HepG2 (cell line): ENCODE data around the gene TMEM121. TPM values are rescaled to one million over a fixed set of nuclear protein-coding genes. Genes with fewer than 3 reads are reported as not detected.
A peak's percentile ranks its signal among the peaks of the same experiment; 100 is the strongest.

Experiments used
- EP300 ChIP-seq, 3 experiments: sonication (generic) in 1 of 3; formaldehyde crosslinking in 1 of 3; IDR thresholded peaks; 2 replicates each; pipeline versions ENCODE4 v1.5.1 to v1.6.1; 2011 to 2020; ENCODE audit warnings: low read depth in 2 of 3, low read length in 2 of 3, borderline replicate concordance in 1 of 3, improper control_type of control experiment in 1 of 3, mild to moderate bottlenecking in 1 of 3, missing genetic modification reagents in 1 of 3, moderate library complexity in 1 of 3
- ERF ChIP-seq: IDR thresholded peaks from 2 replicates; pipeline ENCODE4 v1.6.1; 2018; ENCODE audit warnings: missing biosample characterization, missing genetic modification reagents
- KAT7 ChIP-seq: IDR thresholded peaks from 2 replicates; pipeline ENCODE4 v1.6.1; 2018; ENCODE audit warnings: borderline replicate concordance, missing compliant biosample characterization
- KAT8 ChIP-seq: IDR thresholded peaks from 2 replicates; pipeline ENCODE4 v1.6.1; 2016; ENCODE audit warnings: missing genetic modification reagents, missing compliant biosample characterization
- KMT2A ChIP-seq: sonication (generic); formaldehyde crosslinking; IDR thresholded peaks from 2 replicates; pipeline ENCODE4 v1.4.0; 2020; ENCODE audit warnings: missing genetic modification reagents
- MAZ ChIP-seq, 2 experiments: sonication (generic) in 1 of 2; formaldehyde crosslinking in 1 of 2; IDR thresholded peaks; 2 replicates each; pipeline versions ENCODE4 v1.5.0 to v1.6.1; 2012 to 2020; ENCODE audit warnings: low read depth in 2 of 2, mild to moderate bottlenecking in 2 of 2, borderline replicate concordance in 1 of 2, improper control_type of control experiment in 1 of 2, low read length in 1 of 2, missing genetic modification reagents in 1 of 2, moderate library complexity in 1 of 2
- MBD4 ChIP-seq: IDR thresholded peaks from 2 replicates; pipeline ENCODE4 v1.6.1; 2012; ENCODE audit warnings: low read length, inconsistent platforms, borderline replicate concordance
- NFIC ChIP-seq: IDR thresholded peaks from 2 replicates; pipeline ENCODE4 v1.6.1; 2012; ENCODE audit warnings: mild to moderate bottlenecking, low read length, inconsistent platforms
- NRL ChIP-seq: sonication (generic); formaldehyde crosslinking; IDR thresholded peaks from 2 replicates; pipeline ENCODE4 v1.5.0; 2020; ENCODE audit warnings: missing genetic modification reagents, mild to moderate bottlenecking, moderate library complexity, borderline replicate concordance
- PCBP2 ChIP-seq: fragments of 200-400 bp; formaldehyde crosslinking; optimal IDR thresholded peaks from 2 replicates; pipeline ENCODE3; 2018; ENCODE audit warnings: low read length, low read depth; ENCODE audit not compliant: poor library complexity, severe bottlenecking
- SMYD3 ChIP-seq: sonication (generic); formaldehyde crosslinking; IDR thresholded peaks from 2 replicates; pipeline ENCODE4 v1.8.1; 2023; ENCODE audit warnings: mild to moderate bottlenecking, missing genetic modification reagents
- U2AF1 ChIP-seq: fragments of 200-400 bp; formaldehyde crosslinking; optimal IDR thresholded peaks from 2 replicates; pipeline ENCODE3; 2017; ENCODE audit warnings: mild to moderate bottlenecking, low read depth, low read length
- ZFX ChIP-seq: sonication (generic); formaldehyde crosslinking; IDR thresholded peaks from 2 replicates; pipeline ENCODE4 v1.4.0; 2020; ENCODE audit warnings: mild to moderate bottlenecking, low read depth, missing genetic modification reagents, moderate library complexity
- ZNF12 ChIP-seq: sonication (generic); formaldehyde crosslinking; IDR thresholded peaks from 2 replicates; pipeline ENCODE4 v1.5.0; 2020; ENCODE audit warnings: missing genetic modification reagents
- ZNF121 ChIP-seq: sonication (generic); formaldehyde crosslinking; IDR thresholded peaks from 2 replicates; pipeline ENCODE4 v1.5.0; 2020; ENCODE audit warnings: mild to moderate bottlenecking, missing genetic modification reagents
- ZNF207 ChIP-seq: fragments of 450-650 bp; IDR thresholded peaks from 2 replicates; pipeline ENCODE4 v1.6.1; 2016; ENCODE audit warnings: antibody characterized with exemption, borderline replicate concordance
- ZNF329 ChIP-seq: sonication (generic); formaldehyde crosslinking; IDR thresholded peaks from 2 replicates; pipeline ENCODE4 v1.9.0; 2021; ENCODE audit warnings: low read depth, mild to moderate bottlenecking, missing genetic modification reagents
- ZNF530 ChIP-seq: sonication (generic); formaldehyde crosslinking; IDR thresholded peaks from 2 replicates; pipeline ENCODE4 v1.5.0; 2020; ENCODE audit warnings: low read depth, mild to moderate bottlenecking, missing genetic modification reagents
- polyA plus RNA-seq, 8 experiments: library from polyadenylated mRNA; depleted of rRNA in 3 of 8; stranded (reverse) in 7 of 8; unstranded in 1 of 8; fragments of >200 nt; fragmentation: Illumina TruSeq in 4 of 8; extraction: Trizol in 4 of 8; gene quantifications; 2 replicates each; pipeline versions ENCODE4 v1.2.1 to v1.2.3, GENCODE V29; 2011 to 2016; ENCODE audit warnings: low read depth in 4 of 8, missing spikeins in 1 of 8, mixed read lengths in 1 of 8; ENCODE audit not compliant: insufficient read depth in 1 of 8
- total RNA-seq, 5 experiments: library from RNA; depleted of rRNA; stranded (reverse); fragments of >200 nt; fragmentation: Illumina TruSeq; extraction: Trizol; gene quantifications; 2 replicates each; pipeline ENCODE4 v1.2.3, GENCODE V29; 2016; ENCODE audit warnings: low read depth in 1 of 5
- TF ChIP-seq, protein P1 (sequence below): sonication (generic); formaldehyde crosslinking; conservative IDR thresholded peaks from 2 replicates; pipeline ENCODE4 v1.4.0; 2020; ENCODE audit warnings: mild to moderate bottlenecking, missing genetic modification reagents, moderate library complexity
- TF ChIP-seq, protein P2 (sequence below): sonication (generic); formaldehyde crosslinking; conservative IDR thresholded peaks from 2 replicates; pipeline ENCODE4 v1.8.0; 2022; ENCODE audit warnings: mild to moderate bottlenecking, moderate library complexity, missing genetic modification reagents
- TF ChIP-seq, protein P3 (sequence below): sonication (generic); formaldehyde crosslinking; IDR thresholded peaks from 2 replicates; pipeline ENCODE4 v1.4.0; 2020; ENCODE audit warnings: missing genetic modification reagents; ENCODE audit errors: not compliant biosample characterization
- TF ChIP-seq, protein P4 (sequence below): IDR thresholded peaks from 2 replicates; pipeline ENCODE4 v1.6.1; 2018; ENCODE audit warnings: missing genetic modification reagents, mild to moderate bottlenecking, missing compliant biosample characterization

The TMEM121 gene
- total and polyA plus RNA-seq, 2 of the 13 experiments (the other 11 are each of a cell fraction or from before 2014, with no cell fraction given): 6.6 to 19.0 TPM

DNA sequence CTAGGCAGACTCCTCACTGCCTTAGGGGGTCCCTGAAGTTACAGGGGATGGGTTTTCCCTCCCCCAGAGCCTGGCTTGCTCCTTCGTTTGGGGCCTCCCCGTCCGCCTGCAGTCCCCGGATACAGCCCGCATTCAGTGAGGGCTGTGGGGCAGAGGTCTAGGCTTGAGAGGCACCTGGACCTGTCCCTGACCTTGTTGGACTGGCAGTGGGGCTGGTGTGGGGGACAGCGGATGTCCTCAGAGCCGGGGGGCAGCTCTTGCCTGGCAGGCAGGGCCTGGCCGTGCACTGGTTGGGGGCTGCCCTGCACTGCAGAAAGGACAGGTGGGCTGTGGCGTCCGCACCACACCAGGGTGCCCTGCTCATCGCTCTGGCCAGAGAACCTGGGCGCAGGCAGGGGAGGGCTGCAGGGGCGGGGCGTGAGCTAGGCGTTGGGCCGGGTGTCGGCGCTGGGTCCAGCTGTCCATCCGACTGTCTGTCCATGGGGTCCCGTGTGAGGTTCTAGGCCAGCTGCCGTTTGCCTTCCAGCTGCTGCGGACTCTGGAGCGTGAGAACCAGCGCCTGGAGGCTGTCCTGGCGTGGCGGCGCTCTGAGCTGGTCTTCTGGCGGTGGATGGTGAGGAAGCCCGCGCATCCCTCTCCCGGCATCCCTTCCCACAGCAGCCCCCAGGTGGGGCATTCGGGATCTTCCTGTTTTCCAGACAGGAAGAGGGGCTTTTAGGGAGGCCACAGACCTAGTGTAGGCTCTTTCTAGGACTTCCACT, 29.4 kb upstream of the TMEM121 start (continued):
- TF ChIP-seq, protein P1, sequence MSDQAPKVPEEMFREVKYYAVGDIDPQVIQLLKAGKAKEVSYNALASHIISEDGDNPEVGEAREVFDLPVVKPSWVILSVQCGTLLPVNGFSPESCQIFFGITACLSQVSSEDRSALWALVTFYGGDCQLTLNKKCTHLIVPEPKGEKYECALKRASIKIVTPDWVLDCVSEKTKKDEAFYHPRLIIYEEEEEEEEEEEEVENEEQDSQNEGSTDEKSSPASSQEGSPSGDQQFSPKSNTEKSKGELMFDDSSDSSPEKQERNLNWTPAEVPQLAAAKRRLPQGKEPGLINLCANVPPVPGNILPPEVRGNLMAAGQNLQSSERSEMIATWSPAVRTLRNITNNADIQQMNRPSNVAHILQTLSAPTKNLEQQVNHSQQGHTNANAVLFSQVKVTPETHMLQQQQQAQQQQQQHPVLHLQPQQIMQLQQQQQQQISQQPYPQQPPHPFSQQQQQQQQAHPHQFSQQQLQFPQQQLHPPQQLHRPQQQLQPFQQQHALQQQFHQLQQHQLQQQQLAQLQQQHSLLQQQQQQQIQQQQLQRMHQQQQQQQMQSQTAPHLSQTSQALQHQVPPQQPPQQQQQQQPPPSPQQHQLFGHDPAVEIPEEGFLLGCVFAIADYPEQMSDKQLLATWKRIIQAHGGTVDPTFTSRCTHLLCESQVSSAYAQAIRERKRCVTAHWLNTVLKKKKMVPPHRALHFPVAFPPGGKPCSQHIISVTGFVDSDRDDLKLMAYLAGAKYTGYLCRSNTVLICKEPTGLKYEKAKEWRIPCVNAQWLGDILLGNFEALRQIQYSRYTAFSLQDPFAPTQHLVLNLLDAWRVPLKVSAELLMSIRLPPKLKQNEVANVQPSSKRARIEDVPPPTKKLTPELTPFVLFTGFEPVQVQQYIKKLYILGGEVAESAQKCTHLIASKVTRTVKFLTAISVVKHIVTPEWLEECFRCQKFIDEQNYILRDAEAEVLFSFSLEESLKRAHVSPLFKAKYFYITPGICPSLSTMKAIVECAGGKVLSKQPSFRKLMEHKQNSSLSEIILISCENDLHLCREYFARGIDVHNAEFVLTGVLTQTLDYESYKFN: peak; percentile 16
- TF ChIP-seq, protein P2, sequence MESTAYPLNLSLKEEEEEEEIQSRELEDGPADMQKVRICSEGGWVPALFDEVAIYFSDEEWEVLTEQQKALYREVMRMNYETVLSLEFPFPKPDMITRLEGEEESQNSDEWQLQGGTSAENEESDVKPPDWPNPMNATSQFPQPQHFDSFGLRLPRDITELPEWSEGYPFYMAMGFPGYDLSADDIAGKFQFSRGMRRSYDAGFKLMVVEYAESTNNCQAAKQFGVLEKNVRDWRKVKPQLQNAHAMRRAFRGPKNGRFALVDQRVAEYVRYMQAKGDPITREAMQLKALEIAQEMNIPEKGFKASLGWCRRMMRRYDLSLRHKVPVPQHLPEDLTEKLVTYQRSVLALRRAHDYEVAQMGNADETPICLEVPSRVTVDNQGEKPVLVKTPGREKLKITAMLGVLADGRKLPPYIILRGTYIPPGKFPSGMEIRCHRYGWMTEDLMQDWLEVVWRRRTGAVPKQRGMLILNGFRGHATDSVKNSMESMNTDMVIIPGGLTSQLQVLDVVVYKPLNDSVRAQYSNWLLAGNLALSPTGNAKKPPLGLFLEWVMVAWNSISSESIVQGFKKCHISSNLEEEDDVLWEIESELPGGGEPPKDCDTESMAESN (CRISPR knock-in tag): peak; percentile 15; the same call in 1 of the 2 replicates
- peak; percentile 14; the same call in 1 of the 2 replicates for TF ChIP-seq ZFX (CRISPR knock-in tag)
- no peak for TF ChIP-seq NFIC
- TF ChIP-seq PCBP2: no peak
- no peak for TF ChIP-seq EP300 (IDR thresholded peaks at IDR 0.05; ENCODE audit: low read depth in 2 of 2, low read length in 2 of 2)
- no peak for TF ChIP-seq EP300 (CRISPR knock-in tag; IDR thresholded peaks at IDR 0.05; ENCODE audit: borderline replicate concordance)
- TF ChIP-seq KMT2A (CRISPR knock-in tag): no peak
- no peak for TF ChIP-seq ZNF12 (CRISPR knock-in tag)
- no peak for TF ChIP-seq MAZ (IDR thresholded peaks at IDR 0.05; ENCODE audit: borderline replicate concordance, low read depth, low read length)
- TF ChIP-seq MAZ (CRISPR knock-in tag; IDR thresholded peaks at IDR 0.05; ENCODE audit: low read depth): 0 out of 2 replicates have a peak, but pooled peaks have one; percentile 11
- TF ChIP-seq KAT8 (CRISPR knock-in tag): no peak
- TF ChIP-seq ZNF329 (CRISPR knock-in tag): no peak
- TF ChIP-seq, protein P3, sequence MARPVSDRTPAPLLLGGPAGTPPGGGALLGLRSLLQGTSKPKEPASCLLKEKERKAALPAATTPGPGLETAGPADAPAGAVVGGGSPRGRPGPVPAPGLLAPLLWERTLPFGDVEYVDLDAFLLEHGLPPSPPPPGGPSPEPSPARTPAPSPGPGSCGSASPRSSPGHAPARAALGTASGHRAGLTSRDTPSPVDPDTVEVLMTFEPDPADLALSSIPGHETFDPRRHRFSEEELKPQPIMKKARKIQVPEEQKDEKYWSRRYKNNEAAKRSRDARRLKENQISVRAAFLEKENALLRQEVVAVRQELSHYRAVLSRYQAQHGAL (CRISPR knock-in tag): peak; percentile 29
- TF ChIP-seq, protein P4, sequence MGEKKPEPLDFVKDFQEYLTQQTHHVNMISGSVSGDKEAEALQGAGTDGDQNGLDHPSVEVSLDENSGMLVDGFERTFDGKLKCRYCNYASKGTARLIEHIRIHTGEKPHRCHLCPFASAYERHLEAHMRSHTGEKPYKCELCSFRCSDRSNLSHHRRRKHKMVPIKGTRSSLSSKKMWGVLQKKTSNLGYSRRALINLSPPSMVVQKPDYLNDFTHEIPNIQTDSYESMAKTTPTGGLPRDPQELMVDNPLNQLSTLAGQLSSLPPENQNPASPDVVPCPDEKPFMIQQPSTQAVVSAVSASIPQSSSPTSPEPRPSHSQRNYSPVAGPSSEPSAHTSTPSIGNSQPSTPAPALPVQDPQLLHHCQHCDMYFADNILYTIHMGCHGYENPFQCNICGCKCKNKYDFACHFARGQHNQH (CRISPR knock-in tag): no peak
- no peak for TF ChIP-seq ERF (CRISPR knock-in tag)
- no peak for TF ChIP-seq ZNF121 (CRISPR knock-in tag)
- no peak for TF ChIP-seq NRL (CRISPR knock-in tag)
- no peak for TF ChIP-seq U2AF1
- no peak for TF ChIP-seq SMYD3 (CRISPR knock-in tag)
- TF ChIP-seq KAT7: no peak
- TF ChIP-seq MBD4: no peak
- no peak for TF ChIP-seq ZNF207
- TF ChIP-seq ZNF530 (CRISPR knock-in tag): no peak
